NK-92 (cell line): ENCODE data around the gene FBRS.
"Not testable (repeated sequence)": the region's sequence is repeated elsewhere in the genome, so short reads cannot be mapped to it uniquely, and the experiment has no call there.

ENCODE experiments used
- DNase-seq: peaks from one replicate; lab custom pipeline; 2025; ENCODE audit not compliant: unreplicated experiment; lab: John Stamatoyannopoulos, UW

The FBRS gene

DNA sequence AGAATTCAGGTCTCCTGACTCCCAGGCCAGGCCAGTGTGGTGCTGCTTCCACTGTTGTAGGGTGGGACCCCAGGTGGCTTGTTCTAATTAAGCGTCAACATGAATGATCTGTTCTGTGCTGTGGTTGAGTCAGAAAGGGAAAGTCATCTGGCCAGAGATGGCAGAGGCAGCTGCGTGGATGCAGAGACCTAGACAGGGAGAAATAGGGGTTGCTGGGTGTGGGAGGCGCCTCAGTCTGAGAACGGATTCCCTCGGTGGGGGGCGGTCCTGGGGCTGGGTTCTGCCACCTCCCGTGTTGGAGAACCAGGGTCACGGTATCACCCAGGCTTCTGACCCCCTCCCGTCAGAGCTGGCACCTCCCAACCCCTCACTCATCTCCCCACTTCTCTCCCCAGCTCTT is 5.6 kb downstream of the FBRS start:
- DNase-seq, result no peak

- no peak for DNase-seq
Measured at GRCh38 chr16:30664616-30665109, 6.4 kb downstream of the FBRS start.

DNA sequence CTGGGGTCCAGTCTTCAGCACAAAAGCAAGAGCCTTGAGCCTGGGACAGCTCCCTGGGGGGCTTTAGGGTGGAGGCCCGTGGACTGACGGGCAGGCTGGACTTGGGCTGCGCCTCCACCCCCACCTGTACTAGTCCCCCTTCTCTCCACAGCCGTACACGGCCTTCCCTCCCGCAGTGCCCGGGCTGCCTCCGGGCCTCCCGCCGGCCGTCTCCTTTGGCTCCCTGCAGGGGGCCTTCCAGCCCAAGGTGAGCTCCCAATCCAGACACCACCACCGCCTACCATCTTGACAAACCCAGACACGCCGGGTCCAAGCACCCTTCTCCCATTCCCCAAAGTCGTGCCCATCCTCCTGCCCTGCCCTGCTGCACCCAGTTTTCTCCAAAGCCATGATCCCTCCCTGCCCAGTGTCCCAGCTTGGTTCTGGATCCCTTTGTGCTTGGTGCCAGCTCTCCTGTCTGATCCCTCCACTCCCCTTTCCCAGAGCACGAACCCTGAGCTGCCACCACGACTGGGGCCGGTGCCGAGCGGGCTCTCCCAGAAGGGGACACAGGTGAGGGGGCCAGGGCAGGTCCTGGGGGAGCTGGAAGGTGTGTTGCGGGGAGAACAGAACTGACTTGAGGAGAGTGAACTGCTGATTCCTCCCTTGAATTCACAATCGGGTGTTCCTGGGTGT is 7.1 kb downstream of the FBRS start:
- DNase-seq, result no peak

GRCh38 chr16:30665830-30666190 is 7.6 kb downstream of the FBRS start:
- DNase-seq, result no peak

DNA sequence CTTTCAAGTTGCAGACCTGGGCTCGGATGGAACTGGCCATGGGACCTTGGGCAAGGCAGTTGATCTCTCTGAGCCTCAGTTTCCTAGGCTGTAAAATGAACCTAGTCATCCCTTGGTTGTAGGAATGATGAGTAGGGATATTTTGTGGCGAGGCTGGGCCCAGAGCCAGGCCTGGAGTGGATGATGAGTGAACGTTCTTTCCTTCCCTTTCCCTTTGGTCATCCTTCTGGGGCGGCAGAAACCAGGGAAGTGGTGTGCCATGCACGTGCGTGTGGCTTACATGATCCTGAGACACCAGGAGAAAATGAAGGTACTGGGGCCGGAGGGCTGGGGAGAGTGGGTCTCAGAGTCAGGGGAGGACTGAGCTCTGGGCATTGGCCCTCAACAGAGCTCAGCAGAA is 8.4 kb downstream of the FBRS start:
- DNase-seq, result no peak

GRCh38 chr16:30667361-30667905 is 9.2 kb downstream of the FBRS start:
- no peak for DNase-seq

DNA sequence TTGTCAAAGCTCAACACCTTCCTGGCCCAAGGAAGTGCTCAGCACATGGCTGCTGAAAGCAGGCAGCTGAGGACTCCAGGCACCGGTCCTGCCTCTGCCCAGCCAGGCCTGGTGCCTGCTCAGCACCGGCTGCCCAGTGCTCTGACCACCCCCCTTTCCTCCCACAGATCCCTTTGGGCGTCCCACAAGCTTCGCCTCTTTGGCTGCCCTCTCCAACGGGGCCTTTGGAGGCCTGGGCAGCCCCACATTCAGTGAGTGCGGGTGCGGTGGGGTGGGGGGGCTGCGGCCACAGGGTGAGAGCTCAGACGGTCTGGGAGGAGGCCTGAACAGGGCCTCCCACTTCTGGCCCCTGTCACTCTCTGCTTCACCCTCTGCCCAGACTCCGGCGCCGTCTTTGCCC is 10.2 kb downstream of the FBRS start:
- no peak for DNase-seq

DNA sequence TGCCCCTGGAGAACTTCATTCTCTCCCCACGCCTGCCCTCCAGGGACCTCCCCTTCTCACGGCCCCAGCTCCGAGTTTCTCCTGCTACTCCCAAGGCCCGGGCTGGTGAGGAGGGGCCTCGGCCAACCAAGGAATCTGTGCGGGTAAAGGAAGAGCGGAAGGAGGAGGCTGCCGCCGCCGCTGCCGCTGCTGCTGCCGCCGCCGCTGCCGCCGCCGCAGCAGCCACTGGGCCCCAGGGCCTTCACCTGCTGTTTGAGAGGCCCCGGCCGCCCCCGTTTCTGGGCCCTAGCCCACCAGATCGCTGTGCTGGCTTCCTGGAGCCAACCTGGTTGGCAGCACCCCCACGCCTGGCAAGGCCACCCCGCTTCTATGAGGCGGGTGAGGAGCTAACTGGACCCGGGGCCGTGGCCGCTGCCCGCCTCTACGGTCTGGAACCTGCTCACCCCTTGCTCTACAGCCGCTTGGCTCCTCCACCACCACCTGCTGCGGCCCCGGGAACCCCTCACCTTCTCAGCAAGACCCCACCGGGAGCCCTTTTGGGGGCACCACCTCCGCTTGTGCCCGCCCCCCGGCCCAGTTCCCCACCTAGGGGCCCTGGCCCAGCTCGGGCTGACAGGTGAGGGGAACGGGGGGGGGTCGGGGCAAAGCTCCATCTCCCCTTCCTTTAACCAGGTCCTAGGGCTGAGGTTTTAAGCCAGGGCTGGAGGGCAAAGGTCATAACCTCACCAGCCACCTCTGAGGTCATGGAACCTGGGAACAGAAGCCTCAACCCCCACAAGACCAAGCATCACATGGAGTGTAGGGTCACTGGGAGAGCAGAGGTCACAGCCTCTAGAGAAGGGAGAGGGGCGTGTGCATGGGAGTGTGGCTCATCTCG is 11.0 kb downstream of the FBRS start:
- no peak for DNase-seq

DNA sequence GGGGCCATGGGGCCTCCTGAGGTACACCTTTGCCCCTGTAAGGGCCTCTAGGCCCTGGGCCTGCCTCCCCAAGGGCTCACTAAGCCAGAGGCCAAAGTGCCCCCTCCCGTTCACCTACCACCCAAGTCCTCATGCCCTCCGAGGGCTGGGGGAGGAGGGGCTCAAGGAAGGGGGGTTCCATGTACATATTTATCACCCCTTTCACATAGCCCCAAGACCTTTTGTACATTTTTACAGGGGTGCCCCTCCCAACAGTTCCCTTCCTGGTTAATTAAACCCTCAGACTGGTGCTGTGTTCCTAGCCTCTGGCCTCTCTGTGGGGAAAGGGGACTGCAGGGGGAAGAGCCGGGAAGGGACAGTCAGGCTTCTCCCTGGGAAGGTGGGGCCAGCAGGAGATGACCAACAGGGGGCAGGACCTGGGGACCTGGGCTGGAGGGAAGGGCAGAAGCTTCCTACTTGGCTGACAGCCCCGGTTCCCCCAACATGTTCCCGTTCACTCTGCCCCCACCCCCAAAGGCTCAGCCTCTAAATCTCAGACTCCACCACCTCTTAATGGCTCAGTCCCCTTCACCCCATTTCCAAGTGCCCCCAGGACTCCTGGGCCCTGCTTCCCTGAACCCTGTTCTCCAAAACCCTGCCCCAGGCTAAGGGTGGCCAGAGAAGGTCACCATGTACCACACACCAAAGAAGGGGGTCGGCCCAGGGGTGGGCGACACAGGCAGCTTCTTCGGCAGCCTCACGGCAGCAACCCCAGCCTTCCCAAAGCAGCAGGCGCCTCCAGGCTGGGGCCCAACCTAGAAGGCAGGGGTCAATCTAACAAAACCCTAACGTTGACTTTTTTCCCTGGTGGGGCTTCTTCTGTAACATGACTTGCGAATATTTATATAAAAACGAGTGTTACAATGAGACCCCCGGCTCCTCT is 11.9 kb downstream of the FBRS start:
- DNase-seq, result no peak

GRCh38 chr16:30675143-30675542 is 16.9 kb downstream of the FBRS start:
- no peak for DNase-seq

DNA sequence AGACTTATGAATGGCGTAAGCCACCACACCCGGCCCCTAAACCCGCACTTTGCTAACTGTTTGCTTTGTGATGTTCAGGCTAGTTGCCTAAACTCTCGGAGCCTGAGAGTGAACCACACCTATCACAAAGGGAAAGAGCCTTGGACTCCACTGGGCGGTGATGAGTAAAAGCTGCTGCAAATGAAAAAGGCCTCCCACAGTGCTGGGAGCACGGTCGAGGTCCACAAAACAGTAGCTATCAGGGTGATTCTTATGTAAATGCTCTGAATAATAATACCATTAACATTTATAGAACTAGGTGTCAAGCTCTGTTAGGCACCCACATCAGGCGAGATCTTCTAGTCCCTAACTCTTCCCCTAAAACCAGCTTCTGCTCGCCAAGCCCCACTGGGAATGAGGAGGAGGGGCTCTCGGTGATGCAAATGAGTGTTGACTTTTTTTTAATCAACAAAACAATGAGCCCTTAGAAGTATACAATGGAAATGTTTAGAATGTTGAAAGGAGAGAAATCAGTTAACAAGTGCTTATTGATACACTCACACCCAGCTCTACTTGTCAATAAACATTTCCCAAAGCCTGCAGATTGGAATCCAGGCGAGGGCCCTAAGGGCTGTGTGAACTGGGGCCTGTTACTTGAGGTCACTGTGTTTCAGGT is 19.8 kb downstream of the FBRS start:
- no peak for DNase-seq

DNA sequence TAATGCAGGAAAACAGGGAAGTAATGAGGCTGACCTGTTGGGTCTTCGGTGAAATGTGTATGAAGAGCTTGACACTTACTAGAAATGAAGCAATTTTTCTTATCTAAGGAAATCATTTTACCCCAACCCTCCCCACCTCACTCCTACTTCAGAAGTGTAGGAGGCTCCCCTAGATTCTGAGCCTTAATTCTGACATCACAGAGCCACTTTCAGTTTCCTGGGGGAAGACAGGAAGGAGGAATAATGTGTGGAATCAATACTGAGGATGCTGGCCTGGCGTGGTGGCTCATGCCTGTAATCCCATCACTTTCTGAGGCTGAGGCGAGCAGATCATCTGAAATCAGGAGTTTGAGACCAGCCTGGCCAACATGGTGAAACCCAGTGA is 20.3 kb downstream of the FBRS start:
- DNase-seq, result no peak

GRCh38 chr16:30680326-30680725 is 22.1 kb downstream of the FBRS start:
- no peak for DNase-seq

- DNase-seq, result no peak
Measured at GRCh38 chr16:30688701-30689100, 30.5 kb downstream of the FBRS start.

DNA sequence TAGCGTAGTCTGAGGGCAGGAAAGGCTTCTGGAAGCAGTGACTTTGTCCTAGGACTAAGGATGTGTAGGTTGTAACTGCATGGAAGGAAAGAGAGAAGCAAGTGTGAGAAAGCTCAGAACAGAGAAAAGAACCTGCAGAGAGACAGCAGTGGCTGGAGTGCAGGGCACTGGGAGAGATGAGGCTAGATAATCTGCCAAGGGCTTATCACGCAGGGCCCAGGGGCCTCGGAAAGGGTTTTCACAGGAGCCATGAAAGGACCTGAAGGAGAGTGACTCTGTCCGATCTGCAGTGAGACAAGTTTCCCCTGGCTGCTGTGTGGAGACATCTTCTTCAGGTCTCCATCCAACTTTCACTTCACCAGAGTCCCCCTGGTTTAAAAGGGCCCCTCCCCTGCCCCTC is 33.7 kb downstream of the FBRS start:
- no peak for DNase-seq

GRCh38 chr16:30692396-30693064 is 34.3 kb downstream of the FBRS start:
- no peak for DNase-seq

DNA sequence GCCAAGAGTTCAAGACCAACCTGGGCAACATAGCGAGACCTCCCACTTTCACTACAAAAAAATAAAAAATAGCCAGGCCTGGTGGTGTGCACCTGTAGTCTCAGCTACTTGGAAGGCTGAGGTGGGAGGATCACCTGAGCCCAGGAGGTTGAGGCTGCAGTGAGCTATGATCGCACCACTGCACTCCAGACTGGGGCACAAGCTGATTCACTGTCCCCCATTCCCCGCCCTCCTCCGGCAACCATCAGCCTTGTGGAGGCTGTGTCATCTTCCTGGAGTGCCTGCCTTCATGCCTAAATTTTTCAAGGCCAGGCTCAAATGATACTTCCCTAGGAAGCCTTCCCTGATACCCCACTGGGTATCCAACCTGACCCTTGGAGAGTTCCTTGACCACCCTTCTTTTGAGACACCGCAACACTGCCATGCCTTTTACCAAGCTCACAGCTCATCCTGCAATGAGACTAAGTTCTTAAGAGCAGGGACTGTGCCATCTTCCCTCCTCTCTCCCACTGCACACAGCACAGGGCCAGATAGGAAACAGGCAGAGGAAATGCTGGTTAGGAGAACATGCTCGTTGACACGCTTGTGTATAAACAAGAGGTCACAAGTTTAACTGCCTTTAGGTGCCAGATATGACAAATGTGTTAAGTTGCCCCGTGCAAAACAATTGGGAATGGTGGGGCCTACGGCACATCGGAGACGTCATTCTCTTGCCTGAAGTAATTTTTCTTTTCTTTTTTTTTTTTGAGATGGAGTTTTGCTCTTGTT is 36.9 kb downstream of the FBRS start:
- DNase-seq, result no peak

GRCh38 chr16:30696646-30697045 is 38.4 kb downstream of the FBRS start:
- DNase-seq, result not testable (repeated sequence)
